Ecto neural progenitor cell (in vitro differentiated cells): ENCODE results near the gene NID1.
"Not testable (repeated sequence)": the region's sequence is repeated elsewhere in the genome, so short reads cannot be mapped to it uniquely, and the experiment has no call there.

Experiments used
- DNase-seq: peaks from one replicate; pipeline ENCODE4 v3.0.0-alpha.2; 2018; ENCODE audit warnings: low spot score

NID1 gene

GRCh38 chr1:235999259-235999925, 65.5 kb downstream of the NID1 start:
- no peak for DNase-seq

GRCh38 chr1:235998812-235999211, 66.1 kb downstream of the NID1 start:
- no peak for DNase-seq

GRCh38 chr1:235997931-235998330, 67.0 kb downstream of the NID1 start:
- DNase-seq = no peak

GRCh38 chr1:235997049-235997448, 67.8 kb downstream of the NID1 start:
- no peak for DNase-seq

GRCh38 chr1:235996048-235996785, 68.7 kb downstream of the NID1 start:
- DNase-seq = no peak

GRCh38 chr1:235995511-235995910, 69.4 kb downstream of the NID1 start:
- DNase-seq = no peak

GRCh38 chr1:235993652-235994051, 71.2 kb downstream of the NID1 start:
- no peak for DNase-seq

GRCh38 chr1:235992868-235993267, 72.0 kb downstream of the NID1 start:
- no peak for DNase-seq

GRCh38 chr1:235992346-235992745, 72.5 kb downstream of the NID1 start:
- DNase-seq = no peak

- DNase-seq = no peak
Measured at GRCh38 chr1:235990330-235990795, 74.5 kb downstream of the NID1 start.

- no peak for DNase-seq
Measured at GRCh38 chr1:235989105-235989504, 75.8 kb downstream of the NID1 start.

- DNase-seq = no peak
Measured at GRCh38 chr1:235986869-235987268, 78.0 kb downstream of the NID1 start.

GRCh38 chr1:235984041-235984825, 80.7 kb downstream of the NID1 start:
- DNase-seq = no peak

- DNase-seq = no peak
Measured at GRCh38 chr1:235980976-235981375, 83.9 kb downstream of the NID1 start.

GRCh38 chr1:235979716-235980333, 85.1 kb downstream of the NID1 start:
- DNase-seq = no peak

GRCh38 chr1:235979176-235979575, 85.7 kb downstream of the NID1 start:
- no peak for DNase-seq

- no peak for DNase-seq
Measured at GRCh38 chr1:235976490-235976889, 88.4 kb downstream of the NID1 start.

GRCh38 chr1:235974616-235975015, 90.3 kb downstream of the NID1 start:
- DNase-seq = no peak

GRCh38 chr1:235972691-235973090, 92.2 kb downstream of the NID1 start:
- not testable (repeated sequence) for DNase-seq

- DNase-seq = no peak
Measured at GRCh38 chr1:235972311-235972689, 92.6 kb downstream of the NID1 start.

- DNase-seq = peak; percentile 90
Measured at GRCh38 chr1:235971571-235972310, 93.1 kb downstream of the NID1 start.

- DNase-seq = no peak
Measured at GRCh38 chr1:235971020-235971419, 93.9 kb downstream of the NID1 start.
